ENCODE data around the gene ZSCAN10. TPM values are rescaled to one million over a fixed set of nuclear protein-coding genes. Genes with fewer than 3 reads are reported as not detected.

ZSCAN10 gene
- total and polyA plus RNA-seq, 9 of the 15 experiments (the other 6 are each of a cell fraction or from before 2014, with no cell fraction given) = 0.22 TPM; not detected in 8

DNA sequence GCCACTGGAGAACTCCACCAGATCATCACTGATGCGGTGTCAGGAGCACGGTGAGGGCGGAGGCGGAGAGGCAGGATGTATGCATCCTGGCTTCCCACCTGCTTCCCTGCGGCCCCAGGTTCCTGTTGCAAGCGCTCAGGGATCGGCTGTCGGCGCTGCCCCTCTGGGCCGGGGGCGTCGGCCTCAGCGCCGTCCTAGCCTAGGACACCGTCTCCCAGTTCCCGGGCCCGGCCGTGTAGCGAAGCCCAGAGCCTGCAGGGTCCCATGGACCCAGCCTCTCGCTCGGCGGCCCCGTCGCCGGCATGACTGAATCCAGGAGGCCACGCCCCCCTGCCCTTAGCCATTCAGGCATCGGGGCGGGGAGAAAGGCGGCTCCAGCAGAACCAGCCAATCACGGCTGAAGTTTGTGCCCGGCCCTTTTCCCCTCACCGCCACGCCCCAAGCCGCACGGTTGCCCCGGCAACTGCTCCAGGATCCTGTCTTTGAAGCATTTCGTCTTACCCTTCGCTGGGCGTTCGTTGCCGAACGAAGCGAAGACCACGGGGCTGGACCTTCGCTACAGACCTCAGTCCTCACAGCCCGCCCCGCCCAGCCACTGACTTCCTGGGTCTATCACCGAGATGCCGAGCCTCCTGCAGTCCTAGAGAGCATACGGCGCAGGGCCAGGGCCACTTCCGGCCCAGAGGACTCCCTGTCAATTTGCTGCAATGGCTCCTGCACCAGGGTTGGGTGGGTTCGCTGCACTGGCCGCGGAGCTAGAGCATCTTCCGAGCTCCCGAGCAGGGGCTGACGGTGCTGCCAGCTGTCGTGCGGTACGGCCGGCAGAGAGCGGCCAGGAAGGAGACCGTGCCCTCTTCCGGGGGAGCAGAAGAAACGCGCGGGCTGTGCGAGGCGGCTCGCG, 25.1 kb upstream of the ZSCAN10 start (continued):
- peak; percentile 50 for TF ChIP-seq CREM (IDR thresholded peaks at IDR 0.05; ENCODE audit: low read depth)
- TF ChIP-seq, protein P1, sequence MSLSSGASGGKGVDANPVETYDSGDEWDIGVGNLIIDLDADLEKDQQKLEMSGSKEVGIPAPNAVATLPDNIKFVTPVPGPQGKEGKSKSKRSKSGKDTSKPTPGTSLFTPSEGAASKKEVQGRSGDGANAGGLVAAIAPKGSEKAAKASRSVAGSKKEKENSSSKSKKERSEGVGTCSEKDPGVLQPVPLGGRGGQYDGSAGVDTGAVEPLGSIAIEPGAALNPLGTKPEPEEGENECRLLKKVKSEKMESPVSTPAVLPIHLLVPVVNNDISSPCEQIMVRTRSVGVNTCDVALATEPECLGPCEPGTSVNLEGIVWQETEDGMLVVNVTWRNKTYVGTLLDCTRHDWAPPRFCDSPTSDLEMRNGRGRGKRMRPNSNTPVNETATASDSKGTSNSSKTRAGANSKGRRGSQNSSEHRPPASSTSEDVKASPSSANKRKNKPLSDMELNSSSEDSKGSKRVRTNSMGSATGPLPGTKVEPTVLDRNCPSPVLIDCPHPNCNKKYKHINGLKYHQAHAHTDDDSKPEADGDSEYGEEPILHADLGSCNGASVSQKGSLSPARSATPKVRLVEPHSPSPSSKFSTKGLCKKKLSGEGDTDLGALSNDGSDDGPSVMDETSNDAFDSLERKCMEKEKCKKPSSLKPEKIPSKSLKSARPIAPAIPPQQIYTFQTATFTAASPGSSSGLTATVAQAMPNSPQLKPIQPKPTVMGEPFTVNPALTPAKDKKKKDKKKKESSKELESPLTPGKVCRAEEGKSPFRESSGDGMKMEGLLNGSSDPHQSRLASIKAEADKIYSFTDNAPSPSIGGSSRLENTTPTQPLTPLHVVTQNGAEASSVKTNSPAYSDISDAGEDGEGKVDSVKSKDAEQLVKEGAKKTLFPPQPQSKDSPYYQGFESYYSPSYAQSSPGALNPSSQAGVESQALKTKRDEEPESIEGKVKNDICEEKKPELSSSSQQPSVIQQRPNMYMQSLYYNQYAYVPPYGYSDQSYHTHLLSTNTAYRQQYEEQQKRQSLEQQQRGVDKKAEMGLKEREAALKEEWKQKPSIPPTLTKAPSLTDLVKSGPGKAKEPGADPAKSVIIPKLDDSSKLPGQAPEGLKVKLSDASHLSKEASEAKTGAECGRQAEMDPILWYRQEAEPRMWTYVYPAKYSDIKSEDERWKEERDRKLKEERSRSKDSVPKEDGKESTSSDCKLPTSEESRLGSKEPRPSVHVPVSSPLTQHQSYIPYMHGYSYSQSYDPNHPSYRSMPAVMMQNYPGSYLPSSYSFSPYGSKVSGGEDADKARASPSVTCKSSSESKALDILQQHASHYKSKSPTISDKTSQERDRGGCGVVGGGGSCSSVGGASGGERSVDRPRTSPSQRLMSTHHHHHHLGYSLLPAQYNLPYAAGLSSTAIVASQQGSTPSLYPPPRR (CRISPR knock-in tag; IDR thresholded peaks at IDR 0.05; ENCODE audit: borderline replicate concordance) = no peak
- TF ChIP-seq, protein P2, sequence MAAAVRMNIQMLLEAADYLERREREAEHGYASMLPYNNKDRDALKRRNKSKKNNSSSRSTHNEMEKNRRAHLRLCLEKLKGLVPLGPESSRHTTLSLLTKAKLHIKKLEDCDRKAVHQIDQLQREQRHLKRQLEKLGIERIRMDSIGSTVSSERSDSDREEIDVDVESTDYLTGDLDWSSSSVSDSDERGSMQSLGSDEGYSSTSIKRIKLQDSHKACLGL (CRISPR knock-in tag; IDR thresholded peaks at IDR 0.05; ENCODE audit: borderline replicate concordance, poor library complexity, severe bottlenecking) = no peak
- no peak for TF ChIP-seq KLF6 (CRISPR knock-in tag; IDR thresholded peaks at IDR 0.05; ENCODE audit: borderline replicate concordance)
- no peak for TF ChIP-seq SMAD1 (IDR thresholded peaks at IDR 0.05; ENCODE audit: low read depth, low read length, partially characterized antibody)
- TF ChIP-seq, protein P3, sequence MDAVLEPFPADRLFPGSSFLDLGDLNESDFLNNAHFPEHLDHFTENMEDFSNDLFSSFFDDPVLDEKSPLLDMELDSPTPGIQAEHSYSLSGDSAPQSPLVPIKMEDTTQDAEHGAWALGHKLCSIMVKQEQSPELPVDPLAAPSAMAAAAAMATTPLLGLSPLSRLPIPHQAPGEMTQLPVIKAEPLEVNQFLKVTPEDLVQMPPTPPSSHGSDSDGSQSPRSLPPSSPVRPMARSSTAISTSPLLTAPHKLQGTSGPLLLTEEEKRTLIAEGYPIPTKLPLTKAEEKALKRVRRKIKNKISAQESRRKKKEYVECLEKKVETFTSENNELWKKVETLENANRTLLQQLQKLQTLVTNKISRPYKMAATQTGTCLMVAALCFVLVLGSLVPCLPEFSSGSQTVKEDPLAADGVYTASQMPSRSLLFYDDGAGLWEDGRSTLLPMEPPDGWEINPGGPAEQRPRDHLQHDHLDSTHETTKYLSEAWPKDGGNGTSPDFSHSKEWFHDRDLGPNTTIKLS (IDR thresholded peaks at IDR 0.05; ENCODE audit: borderline replicate concordance, low read depth) = peak; percentile 61; the same call in 1 of the 2 replicates
- 0 out of 2 replicates have a peak, but pooled peaks have one; percentile 43 for TF ChIP-seq DPF2 (IDR thresholded peaks at IDR 0.05)
- peak; percentile 23; the same call in 1 of the 2 replicates for TF ChIP-seq TOE1 (IDR thresholded peaks at IDR 0.05; ENCODE audit: borderline replicate concordance)
- no peak for TF ChIP-seq TOE1 (CRISPR knock-in tag; IDR thresholded peaks at IDR 0.05; ENCODE audit: borderline replicate concordance, low read depth)
- TF ChIP-seq, protein P4, sequence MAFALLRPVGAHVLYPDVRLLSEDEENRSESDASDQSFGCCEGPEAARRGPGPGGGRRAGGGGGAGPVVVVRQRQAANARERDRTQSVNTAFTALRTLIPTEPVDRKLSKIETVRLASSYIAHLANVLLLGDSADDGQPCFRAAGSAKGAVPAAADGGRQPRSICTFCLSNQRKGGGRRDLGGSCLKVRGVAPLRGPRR (CRISPR knock-in tag; IDR thresholded peaks at IDR 0.05) = no peak
- no peak for TF ChIP-seq ZNF274 (IDR thresholded peaks at IDR 0.05; ENCODE audit: borderline replicate concordance, low read depth, low read length)
- TF ChIP-seq, protein P5, sequence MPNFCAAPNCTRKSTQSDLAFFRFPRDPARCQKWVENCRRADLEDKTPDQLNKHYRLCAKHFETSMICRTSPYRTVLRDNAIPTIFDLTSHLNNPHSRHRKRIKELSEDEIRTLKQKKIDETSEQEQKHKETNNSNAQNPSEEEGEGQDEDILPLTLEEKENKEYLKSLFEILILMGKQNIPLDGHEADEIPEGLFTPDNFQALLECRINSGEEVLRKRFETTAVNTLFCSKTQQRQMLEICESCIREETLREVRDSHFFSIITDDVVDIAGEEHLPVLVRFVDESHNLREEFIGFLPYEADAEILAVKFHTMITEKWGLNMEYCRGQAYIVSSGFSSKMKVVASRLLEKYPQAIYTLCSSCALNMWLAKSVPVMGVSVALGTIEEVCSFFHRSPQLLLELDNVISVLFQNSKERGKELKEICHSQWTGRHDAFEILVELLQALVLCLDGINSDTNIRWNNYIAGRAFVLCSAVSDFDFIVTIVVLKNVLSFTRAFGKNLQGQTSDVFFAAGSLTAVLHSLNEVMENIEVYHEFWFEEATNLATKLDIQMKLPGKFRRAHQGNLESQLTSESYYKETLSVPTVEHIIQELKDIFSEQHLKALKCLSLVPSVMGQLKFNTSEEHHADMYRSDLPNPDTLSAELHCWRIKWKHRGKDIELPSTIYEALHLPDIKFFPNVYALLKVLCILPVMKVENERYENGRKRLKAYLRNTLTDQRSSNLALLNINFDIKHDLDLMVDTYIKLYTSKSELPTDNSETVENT (CRISPR knock-in tag; IDR thresholded peaks at IDR 0.05) = peak; percentile 88; the same call in 1 of the 2 replicates
- TF ChIP-seq HCFC1 (IDR thresholded peaks at IDR 0.05; ENCODE audit: low read depth, low read length) = peak; percentile 46
- peak; percentile 95 for TF ChIP-seq ELF1 (tag; IDR thresholded peaks at IDR 0.05)
- TF ChIP-seq JUNB (CRISPR knock-in tag; conservative IDR thresholded peaks at IDR 0.05) = no peak
- TF ChIP-seq TCFL5 (CRISPR knock-in tag; conservative IDR thresholded peaks at IDR 0.05) = no peak
- TF ChIP-seq SIRT6 (IDR thresholded peaks at IDR 0.05; ENCODE audit: low read depth, low read length) = no peak
